T-helper 9 cell (primary cell): Measurements from ENCODE around the gene PTPRN2.
"Not testable (repeated sequence)": the region's sequence is repeated elsewhere in the genome, so short reads cannot be mapped to it uniquely, and the experiment has no call there.

Source experiments
- DNase-seq: peaks from one replicate; pipeline ENCODE4 v3.0.0-alpha.2; 2020

The PTPRN2 gene

DNA sequence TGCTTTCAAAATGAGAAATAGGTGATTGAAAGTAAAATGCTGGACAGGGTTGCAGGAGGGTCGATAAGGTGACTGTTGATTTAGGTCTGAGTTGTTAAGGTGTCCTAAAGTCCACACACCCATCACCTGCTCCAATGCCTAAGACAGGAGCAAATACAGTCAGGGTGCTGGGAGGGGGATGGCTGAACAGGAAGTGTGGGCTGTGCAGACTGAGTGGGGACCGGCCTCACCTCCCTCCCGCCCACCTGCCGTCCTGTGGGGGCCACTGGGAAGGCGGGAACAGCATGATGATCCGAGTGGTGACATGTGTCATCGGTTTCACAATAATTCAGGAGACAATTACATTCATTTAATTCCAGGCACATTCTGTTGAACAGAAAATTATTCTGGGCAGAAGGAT is 990.1 kb downstream of the PTPRN2 start:
- no peak for DNase-seq

DNA sequence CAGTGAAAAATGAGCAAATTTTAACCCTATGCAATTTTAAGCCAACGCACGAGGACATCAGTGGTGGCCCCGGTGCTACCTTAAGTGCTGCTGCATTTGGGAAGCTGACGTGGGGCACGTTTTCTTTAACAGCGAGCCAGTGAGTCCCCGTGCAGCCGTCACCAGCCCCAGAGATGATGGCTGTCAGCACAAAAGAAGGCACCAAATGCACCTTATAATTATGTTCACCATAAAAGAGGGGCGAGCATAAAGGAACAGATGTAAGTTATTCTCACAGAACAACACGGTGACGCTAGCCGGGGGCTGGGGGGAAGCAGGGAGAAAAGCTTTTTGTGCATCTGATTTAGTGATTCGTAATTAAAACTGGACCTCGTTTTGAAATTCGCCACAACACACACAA is 990.7 kb downstream of the PTPRN2 start:
- DNase-seq, result no peak

DNA sequence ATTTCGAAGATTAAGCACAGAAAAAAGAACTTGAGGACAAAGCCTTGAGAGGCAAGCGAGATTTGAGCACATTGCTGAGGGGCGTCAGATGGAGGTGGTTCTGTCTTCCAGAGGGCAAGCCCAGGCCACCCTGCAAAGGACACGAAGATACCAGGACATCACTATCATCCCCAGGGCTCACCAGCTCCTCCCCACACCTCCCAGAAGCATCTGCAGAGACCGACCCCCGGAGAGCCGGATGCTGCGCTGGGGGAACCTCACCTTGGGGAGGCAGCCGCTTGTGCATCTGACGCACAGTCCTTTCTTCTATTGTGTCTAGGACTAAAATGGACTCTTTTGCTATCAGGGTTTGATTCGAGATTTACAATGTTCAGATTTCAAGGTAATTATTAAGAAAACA is 991.2 kb downstream of the PTPRN2 start:
- DNase-seq, result no peak

DNA sequence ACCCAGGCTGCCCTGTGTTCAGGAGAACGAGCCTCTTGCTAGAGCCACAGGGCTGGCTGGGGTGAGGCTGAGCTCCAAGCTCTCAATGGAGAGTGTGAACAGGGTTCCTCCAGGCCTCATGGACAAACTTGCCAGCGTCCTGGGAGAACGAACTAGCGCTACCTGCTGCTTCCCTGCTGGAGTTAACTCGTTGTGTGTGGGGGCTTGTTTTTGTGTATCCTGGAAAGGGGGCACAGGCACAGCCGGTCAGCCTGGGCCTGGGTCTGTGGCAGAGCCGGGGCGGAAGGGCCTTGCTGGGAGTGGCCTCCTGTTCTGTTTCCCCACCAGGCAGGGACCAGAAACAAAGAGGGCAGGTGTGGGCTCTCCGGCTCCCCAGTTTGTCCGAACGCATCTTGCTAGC is 991.6 kb downstream of the PTPRN2 start:
- no peak for DNase-seq

DNA sequence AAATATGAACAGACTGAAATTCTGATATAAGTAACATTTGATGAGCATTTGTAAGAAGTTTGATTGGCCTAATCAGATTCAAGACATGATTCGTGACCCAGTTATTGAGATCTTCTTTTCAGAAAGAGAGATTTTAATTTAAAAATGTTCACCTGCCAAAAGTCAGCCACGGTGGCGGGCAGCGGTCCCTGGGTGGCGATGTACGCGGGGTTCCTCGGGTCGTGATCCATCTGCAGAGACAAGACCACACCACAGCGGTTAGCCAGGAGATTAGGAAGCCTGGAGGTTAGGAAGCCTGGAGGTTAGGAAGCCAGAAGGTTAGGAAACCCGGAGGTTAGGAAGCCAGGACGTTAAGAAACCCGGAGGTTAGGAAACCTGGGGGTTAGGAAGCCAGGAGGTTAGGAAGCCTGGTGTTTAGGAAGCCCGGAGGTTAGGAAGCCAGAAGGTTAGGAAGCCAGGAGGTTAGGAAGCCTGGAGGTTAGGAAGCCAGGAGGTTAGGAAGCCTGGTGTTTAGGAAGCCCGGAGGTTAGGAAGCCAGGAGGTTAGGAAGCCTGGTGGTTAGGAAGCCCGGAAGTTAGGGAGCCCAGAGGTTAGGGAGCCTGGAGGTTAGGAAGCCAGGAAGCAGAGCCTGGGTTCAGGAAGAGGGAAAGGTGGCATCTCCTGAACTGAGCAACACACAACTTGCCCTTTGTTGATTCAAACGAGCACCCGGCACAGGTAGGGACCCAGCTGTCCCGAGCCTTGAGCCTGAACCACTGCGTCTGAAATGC is 992.4 kb downstream of the PTPRN2 start:
- DNase-seq, result no peak

DNA sequence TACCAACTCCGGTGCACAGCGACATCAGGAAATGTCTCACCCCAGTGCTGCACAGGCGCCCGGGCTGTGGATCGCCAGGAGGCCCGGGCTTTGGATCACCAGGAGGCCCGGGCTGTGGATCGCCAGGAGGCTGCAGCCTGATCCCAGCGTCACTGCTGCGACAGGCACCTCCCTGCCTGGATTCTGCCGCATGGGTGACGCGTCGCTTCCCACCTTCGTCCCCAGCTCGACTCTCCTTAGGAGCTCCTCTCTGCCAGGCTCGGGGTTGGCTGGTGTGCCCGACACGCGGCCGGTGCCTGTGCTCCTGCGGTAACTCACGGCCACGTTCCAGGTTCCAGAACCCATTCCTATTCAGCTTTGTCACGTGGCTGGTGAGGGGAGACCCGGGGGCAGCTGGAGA is 993.3 kb downstream of the PTPRN2 start:
- no peak for DNase-seq

DNA sequence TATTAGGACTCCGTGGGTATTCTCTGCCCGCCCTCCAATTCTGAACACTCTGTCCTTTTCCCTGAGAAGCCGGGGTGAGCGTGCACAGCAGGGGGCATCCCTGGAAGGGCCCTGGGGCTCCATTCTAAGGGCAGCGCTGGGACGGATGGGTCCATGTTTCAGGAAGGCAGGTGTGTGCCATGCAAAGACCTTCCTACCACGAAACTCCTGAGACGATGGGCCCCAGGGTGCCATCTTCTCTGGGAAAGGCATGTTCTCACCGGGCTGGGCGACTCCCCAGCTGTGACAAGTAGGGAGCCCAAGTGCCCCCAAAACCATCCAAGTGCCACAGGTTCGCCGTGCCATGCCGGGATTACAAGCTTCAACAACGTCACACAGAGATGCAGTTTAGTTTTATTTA is 994.1 kb downstream of the PTPRN2 start:
- no peak for DNase-seq

DNA sequence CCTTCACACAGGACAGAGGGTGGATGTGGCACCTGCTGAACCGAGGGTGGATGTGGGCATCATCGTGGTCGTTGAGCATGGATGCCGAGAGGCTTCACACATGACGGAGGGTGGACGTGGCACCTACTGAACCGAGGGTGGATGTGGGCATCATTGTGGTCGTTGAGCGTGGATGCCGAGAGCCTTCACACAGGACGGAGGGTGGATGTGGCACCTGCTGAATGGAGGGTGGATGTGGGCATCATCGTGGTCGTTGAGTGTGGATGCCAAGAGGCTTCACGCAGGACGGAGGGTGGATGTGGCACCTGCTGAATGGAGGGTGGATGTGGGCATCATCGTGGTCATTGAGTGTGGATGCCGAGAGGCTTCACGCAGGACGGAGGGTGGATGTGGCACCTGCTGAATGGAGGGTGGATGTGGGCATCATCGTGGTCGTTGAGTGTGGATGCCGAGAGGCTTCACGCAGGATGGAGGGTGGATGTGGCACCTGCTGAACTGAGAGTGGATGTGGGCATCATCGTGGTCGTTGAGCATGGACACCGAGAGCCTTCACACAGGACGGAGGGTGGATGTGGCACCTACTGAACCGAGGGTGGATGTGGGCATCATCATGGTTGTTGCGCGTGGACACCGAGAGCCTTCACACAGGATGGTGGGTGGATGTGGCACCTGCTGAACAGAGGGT is 994.8 kb downstream of the PTPRN2 start:
- not testable (repeated sequence) for DNase-seq

DNA sequence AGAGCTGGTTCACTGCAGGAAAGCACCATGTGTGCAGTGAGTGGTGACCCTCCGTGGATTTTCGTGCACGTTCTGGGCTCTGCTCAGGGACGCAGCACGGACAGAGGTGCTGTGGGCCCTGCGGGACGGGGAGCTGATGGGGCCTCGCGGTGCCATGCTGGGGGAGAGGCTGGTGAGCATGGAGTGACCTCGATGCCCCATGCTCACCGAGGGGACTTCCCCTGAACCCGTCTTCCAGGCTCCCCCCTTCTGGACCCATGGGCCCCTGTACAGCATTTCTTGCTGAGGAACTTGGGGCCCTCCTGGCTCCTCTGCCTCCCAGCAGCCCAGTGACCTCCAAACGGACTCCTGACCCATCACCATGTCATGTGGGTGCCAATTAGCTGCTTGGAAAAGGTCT is 997.1 kb downstream of the PTPRN2 start:
- no peak for DNase-seq

DNA sequence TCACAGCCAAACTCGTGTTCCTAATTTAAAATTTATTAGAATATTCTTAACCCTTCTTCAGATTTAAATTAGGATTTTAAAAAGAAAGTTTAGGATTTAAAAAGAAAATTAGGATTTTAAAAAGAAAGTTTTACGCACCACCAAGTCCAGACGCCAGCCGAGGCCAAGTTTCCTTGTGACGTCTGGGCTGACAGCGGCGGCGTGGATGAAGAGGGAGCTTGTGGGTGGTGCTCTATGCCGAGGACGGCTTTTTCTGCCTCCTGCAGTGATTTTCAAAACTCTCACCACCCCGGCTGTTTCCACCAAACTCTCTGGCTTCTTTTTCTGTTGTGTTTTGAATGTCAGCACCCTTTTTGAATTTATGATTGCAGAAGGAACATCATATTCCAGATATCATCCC is 997.9 kb downstream of the PTPRN2 start:
- no peak for DNase-seq

DNA sequence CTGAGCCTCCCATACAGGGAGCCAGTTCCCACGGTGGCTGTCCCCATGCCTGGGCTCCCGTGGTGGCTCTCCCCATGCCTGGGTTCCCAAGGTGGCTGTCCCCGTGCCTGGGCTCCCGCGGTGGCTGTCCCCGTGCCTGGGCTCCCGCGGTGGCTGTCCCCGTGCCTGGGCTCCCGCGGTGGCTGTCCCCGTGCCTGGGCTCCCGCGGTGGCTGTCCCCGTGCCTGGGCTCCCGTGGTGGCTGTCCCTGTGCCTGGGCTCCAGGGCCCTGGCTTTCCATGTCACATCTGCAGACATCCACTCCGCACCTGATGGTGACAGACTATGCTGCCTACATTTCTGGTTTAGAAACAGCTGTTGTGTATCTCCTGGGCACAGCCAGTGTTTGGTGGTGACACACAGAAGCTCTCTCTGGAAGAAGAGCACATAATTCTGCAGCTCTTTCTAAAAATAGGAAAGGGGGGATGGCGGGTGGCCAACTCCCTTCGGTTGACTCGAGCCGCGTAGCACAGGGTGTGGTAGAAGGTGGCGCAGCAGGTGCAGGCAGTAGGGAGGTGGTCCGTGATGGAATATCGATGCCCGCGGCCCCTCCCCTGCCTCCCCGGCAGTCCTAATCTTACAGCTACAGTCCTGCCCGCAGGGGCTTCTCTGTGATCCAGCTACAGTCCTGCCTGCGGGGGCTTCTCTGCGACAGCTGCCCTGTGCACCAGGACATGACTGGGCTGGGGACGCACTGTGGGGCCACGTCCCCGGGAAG is 999.6 kb downstream of the PTPRN2 start:
- DNase-seq, result no peak

DNA sequence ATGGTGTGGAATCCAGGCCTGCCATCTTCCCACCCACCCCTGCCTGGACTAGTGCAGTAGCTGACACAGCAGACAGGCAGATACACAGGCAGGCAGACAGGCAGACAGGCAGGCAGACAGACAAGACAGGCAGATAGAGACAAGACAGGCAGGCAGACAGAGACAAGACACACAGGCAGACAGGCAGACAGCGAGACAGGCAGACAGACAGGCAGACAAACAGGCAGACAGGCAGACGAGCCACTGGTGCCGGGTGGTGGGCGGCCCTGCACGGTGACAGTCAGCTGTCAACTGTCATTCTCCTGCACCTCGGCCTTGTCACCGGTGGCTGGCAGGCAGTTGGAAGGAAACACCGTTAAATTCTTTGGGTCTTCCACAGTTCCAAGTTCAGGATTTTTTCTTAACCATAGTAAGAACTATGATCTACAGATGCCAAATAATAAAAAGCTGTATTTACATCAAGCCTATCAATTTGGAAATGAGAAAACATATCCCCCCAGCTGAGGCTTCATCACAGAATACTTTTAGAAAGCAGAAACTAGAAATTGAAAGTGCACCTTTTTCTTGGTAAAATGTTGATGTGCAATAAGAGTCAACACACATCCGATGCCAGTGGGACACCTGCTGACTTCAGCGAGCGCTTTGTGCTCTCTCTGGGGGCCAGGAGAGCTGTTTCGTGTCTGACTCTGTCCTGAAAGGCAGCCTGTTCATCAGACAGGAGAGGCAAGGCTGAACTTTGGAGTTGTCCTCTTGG is 1000.4 kb downstream of the PTPRN2 start:
- no peak for DNase-seq

DNA sequence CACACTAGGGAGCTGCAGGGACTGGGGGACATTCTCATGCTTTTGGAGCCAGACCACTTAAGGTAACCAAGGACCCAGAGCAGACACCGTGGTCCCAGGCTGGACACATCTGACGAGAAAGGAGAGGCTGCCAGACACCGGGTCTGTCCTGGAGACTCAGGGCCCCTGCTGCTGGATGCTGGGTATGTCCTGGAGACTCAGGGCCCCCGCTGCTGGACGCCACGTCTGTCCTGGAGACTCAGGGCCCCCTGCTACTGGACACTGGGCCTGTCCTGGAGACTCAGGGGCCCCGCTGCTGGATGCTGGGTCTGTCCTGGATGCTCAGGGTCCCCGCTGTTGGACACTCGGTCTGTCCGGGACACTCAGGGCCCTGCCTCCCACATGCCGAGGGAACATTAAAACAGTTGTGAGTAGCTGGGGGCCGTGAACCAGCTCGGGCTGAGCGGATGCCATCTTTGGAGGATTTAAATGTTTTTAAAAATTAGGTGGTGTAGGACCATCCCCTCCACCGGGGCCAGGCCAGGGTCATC is 1001.1 kb downstream of the PTPRN2 start:
- DNase-seq, result no peak

DNA sequence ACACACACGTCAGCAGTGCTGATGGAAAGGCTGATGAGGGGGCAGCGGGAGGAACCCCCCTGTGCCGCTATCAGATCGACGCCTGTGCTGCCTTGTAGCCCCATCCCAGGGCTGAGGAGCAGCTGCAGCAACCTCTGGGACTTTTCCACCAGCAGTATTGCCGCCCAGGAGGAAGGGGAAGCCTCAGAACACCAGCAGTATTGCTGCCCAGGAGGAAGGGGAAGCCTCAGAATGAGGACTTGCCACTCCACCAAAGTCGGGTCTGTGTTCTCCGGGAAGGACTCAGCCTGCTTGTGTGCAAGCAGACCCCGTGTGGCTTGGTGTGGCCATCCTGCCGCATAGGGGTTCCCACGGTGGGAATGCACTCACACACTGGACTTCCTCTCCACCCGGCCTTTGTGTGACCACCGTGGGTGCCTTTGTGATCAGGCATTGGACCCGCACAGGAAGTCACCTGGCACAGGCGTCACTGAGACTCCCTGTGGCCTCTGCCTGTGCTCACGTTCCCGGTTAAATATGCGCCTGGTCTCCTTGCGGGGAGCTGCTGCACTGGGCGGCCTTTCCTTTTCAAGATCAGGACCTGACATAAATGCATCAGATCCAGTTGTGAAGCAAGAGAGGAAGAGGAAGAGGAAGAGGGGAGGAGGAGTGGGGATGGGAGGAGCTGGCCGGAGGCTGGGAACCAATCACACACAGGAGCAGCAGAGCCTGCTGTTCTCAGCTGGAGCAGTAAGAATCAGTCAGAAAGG is 1002.3 kb downstream of the PTPRN2 start:
- no peak for DNase-seq

DNA sequence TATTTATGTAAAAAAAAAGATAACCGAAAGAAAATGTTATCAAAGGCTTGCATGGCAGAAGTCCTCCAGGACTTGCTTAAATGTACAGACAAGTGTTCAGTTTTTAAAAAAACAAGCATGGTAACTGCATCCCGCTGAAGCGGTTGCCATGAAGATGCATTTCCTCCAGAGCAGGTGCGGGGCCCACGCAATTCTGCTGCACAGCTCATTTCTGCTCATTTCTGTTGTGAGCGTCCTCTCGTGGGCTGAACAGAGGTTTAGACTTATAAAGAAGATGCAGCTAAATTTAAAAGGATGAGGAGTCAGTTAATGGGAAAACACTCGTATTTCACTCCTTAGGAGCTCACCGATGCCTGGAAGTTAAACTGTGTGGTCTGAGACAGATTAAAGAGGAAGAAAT is 1003.2 kb downstream of the PTPRN2 start:
- no peak for DNase-seq

DNA sequence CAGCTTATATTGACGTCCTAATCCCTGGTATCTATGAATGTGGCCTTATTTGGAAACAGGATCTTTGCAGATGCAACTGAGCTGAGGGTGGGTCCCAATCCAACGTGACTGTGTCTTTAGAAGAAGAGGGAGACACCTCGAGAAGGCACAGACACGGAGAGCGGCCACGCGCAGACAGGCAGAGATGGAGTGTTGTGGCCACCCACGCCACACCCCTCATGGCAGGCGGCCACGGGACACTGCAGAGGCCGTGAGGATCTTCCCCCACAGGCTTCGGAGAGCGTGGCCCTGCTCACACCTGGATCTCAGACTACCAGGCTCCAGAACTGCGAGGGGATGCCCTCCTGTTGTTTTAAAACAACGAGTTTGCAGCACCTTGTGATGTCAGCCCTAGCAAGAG is 1005.9 kb downstream of the PTPRN2 start:
- DNase-seq, result no peak

DNA sequence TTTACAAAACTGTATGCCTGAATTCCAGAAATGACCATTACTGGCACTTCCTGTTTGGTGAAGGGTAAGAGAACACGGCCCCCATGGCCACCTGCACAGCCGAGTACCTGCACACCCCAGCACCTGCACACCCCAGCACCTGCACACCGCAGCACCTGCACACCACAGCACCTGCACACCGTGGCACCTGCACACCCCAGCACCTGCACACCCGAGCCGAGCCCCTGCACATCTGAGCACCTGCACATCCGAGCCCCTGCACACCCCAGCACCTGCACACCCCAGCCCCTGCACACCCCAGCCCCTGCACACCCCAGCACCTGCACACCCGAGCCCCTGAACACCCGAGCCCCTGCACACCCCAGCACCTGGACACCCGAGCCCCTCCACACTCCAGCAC is 1007.3 kb downstream of the PTPRN2 start:
- no peak for DNase-seq

DNA sequence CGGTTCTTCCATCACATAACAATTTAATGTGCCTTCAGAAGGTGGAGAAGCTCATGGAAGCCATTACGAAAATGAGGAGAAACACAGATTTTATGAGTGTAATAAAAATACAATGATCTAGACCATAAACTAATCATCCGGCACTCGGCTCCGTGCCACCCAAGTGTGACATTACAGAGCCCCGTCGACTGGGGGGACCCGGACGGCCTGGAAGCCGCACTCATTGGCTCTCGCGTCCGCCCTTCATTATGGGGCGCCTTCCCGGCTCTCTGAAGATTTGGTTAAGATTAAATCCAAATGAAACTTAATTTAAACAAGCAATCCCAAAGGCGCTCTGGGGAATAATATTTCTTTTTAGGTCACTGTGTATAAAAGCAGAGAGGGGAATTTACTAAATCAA is 1008.2 kb downstream of the PTPRN2 start:
- no peak for DNase-seq

DNA sequence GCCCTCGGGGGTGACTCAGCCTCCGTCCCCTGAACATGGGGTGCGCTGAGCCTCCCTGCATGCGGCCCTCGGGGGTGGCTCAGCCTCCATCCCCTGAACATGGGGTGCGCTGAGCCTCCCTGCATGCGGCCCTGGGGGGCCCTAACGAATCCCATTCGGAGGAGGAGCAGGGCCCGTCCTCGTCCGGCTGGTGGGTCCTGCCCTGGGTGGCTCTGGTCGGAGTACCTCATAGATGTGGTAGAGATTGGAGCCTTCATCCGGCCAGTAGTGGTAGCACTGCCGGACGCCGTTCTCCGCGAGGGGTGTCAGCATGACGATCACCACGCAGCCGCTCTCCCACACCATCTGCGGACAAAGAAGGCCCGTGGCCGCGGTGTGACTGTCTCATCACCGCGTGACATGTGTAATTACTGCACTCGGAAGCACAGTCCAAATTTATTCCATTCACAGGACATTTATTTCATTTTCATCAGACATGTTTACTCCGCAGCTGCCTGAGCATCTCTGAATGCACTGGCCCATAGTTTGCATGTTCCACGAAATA is 1009.8 kb downstream of the PTPRN2 start:
- DNase-seq, result no peak

DNA sequence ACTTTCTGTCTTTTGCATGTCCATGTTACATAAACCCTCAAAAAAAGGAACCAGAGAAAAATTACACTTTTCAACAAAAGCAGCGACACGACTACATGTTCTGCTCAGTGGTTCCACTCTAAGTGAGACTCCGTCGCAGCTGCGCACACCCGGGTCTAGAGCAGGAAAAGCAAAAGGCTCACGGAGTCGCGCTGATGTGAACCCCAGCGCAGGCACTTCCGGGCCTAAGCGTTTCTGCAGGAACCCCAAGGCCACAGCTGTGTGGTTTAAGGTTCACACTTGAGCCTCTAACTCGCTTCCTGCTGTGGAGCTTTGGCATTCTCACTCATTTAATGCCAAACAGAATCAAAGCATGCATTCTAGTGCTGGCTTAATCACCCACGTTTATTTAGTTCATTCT is 1010.6 kb downstream of the PTPRN2 start:
- DNase-seq, result no peak

DNA sequence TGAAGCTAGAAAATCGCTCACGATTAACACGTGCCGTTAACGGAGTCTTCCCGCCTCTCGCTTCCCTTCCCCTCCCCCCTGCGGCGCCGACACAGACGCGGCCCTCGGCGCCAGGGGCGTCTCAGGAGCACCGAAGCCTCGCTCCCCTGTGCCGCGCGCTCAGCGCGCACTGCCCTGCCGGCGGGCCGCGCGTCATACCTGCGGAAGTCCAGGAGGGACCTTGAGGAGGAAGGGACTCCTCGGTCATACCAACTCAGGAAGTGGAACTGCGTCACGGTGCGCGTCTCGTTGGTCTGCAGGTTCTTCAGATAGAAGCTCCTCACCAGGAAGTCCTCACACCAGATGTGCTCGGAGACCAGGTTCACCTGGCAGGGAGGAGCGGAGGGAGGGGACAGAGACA is 1011.2 kb downstream of the PTPRN2 start:
- DNase-seq, result peak; percentile 21

DNA sequence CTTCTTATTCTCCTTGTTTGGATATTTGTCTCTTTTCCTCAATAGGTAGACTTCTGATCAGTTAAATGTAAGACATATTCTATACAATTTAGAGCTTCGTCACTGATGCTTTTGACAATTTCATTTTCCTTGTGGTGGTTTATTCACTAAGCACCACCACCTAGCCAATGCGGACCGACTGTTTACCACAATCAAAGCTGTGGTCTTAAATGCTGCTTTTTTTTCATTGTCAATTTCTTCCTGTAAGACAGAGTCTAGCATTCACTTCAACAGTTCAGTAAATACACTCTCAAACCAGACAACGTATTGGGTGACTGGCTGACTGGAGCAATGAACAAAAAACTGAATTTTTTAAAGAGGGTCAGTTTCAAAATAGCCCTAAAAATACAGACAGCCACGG is 1011.8 kb downstream of the PTPRN2 start:
- no peak for DNase-seq
